Hepatocyte (in vitro differentiated cells): ENCODE results near the gene SLCO1B3. TPM values are rescaled to one million over a fixed set of nuclear protein-coding genes. Genes with fewer than 3 reads are reported as not detected.

ENCODE experiments used
- DNase-seq: peaks from one replicate; pipeline ENCODE4 v3.0.0-alpha.2; 2016; ENCODE audit warnings: low spot score
- H2AFZ ChIP-seq: fragments of 200-600 bp; sonication (generic); 2 replicates; pipeline ENCODE4 v1.6.0; 2016; ENCODE audit warnings: antibody characterized with exemption, mild to moderate bottlenecking
- H3K27ac ChIP-seq: fragments of 200-600 bp; sonication (generic); 2 replicates; pipeline ENCODE4 v1.5.1; 2016; ENCODE audit warnings: mild to moderate bottlenecking
- H3K27me3 ChIP-seq: fragments of 200-600 bp; sonication (generic); 2 replicates; pipeline ENCODE4 v1.6.1; 2016
- H3K36me3 ChIP-seq: fragments of 200-600 bp; sonication (generic); replicated peaks from 2 replicates; pipeline ENCODE4 v1.5.1; 2016; ENCODE audit warnings: low read depth; ENCODE audit not compliant: insufficient read depth
- H3K4me1 ChIP-seq: fragments of 200-600 bp; sonication (generic); 2 replicates; pipeline ENCODE4 v1.5.1; 2016; ENCODE audit warnings: mild to moderate bottlenecking, moderate library complexity; ENCODE audit not compliant: insufficient read depth
- H3K4me2 ChIP-seq: fragments of 200-600 bp; sonication (generic); 2 replicates; pipeline ENCODE4 v1.6.0; 2016
- H3K4me3 ChIP-seq: fragments of 200-600 bp; sonication (generic); 2 replicates; pipeline ENCODE4 v1.5.1; 2016; ENCODE audit warnings: mild to moderate bottlenecking
- H3K79me2 ChIP-seq: fragments of 200-600 bp; sonication (generic); 2 replicates; pipeline ENCODE4 v1.6.0; 2017; ENCODE audit warnings: mild to moderate bottlenecking
- H3K9me2 ChIP-seq: fragments of 200-600 bp; sonication (generic); replicated peaks from 2 replicates; pipeline ENCODE4 v1.6.0; 2017; ENCODE audit warnings: mild to moderate bottlenecking; ENCODE audit not compliant: insufficient read depth
- H3K9me3 ChIP-seq: fragments of 200-600 bp; sonication (generic); 2 replicates; pipeline ENCODE4 v1.5.1; 2016; ENCODE audit warnings: low read depth, mild to moderate bottlenecking
- H4K20me1 ChIP-seq: fragments of 200-600 bp; sonication (generic); 2 replicates; pipeline ENCODE4 v1.6.0; 2016; ENCODE audit warnings: mild to moderate bottlenecking; ENCODE audit not compliant: insufficient read depth, poor library complexity, severe bottlenecking
- CTCF ChIP-seq: fragments of 200-600 bp; sonication (generic); IDR thresholded peaks from 2 replicates; pipeline ENCODE4 v1.5.1; 2016; ENCODE audit warnings: antibody characterized with exemption, mild to moderate bottlenecking; ENCODE audit not compliant: poor library complexity
- EZH2 ChIP-seq: fragments of 200-600 bp; sonication (generic); IDR thresholded peaks from 2 replicates; pipeline ENCODE4 v1.6.1; 2016; ENCODE audit warnings: antibody characterized with exemption, mild to moderate bottlenecking, borderline replicate concordance
- EZH2phosphoT487 ChIP-seq: fragments of 200-600 bp; sonication (generic); IDR thresholded peaks from one replicate; pipeline ENCODE4 v1.6.1; 2018; ENCODE audit warnings: antibody characterized with exemption, mild to moderate bottlenecking, low read depth, moderate library complexity; ENCODE audit not compliant: unreplicated experiment, severe bottlenecking
- WGBS: methylation state at CpG from one replicate; pipeline ENCODE4 v1.1.6; 2016; ENCODE audit warnings: low lambda C conversion rate; ENCODE audit errors: missing lambda C conversion rate; 5-methylcytosine and 5-hydroxymethylcytosine counted together
- polyA plus RNA-seq: library from polyadenylated mRNA; unstranded; fragments of >200 nt; fragmentation: Nextera tagmentation; extraction: Ambion mirVana; gene quantifications from 2 replicates; pipeline ENCODE4 v1.2.1, GENCODE V29; 2016
- total RNA-seq: library from RNA; depleted of rRNA; stranded (reverse); fragments of >200 nt; gene quantifications from 2 replicates; pipeline ENCODE4 v1.2.3, GENCODE V29; 2014

The SLCO1B3 gene
- total and polyA plus RNA-seq, 2 experiments from 2014 or later = 0.17 to 1.9 TPM

- no peak overlapping the region for H3K4me3 ChIP-seq
- H3K79me2 ChIP-seq = no peaks in the 10 kb centered on the region
Observed at GRCh38 chr12:20815574-20815973, 5.1 kb downstream of the SLCO1B3 start.

GRCh38 chr12:20822415-20822814 is 11.9 kb downstream of the SLCO1B3 start:
- no peaks in the 10 kb centered on the region for H3K9me2 ChIP-seq
- H3K4me2 ChIP-seq = no peak overlapping the region
- H3K4me1 ChIP-seq = no peaks in the 10 kb centered on the region
- H3K4me3 ChIP-seq = no peak overlapping the region
- H3K9me3 ChIP-seq = no peaks in the 10 kb centered on the region
- 94% methylated on average over 6 of the region's 6 CpGs for WGBS
- H3K27ac ChIP-seq = no peak overlapping the region
- no peak for DNase-seq
- no peaks in the 10 kb centered on the region for H3K27me3 ChIP-seq
- H4K20me1 ChIP-seq = no peaks in the 10 kb centered on the region
- no peak overlapping the region for H2AFZ ChIP-seq
- no peaks in the 10 kb centered on the region for H3K36me3 ChIP-seq
- no peaks in the 10 kb centered on the region for H3K79me2 ChIP-seq
- no peak for TF ChIP-seq EZH2phosphoT487
- TF ChIP-seq EZH2 = no peak
- no peak for TF ChIP-seq CTCF

More at GRCh38 chr12:20815574-20815973, 5.1 kb downstream of the SLCO1B3 start:
- 92% methylated on average over 2 of the region's 2 CpGs for WGBS
- Histone ChIP-seq H3K27me3 (no peaks in the 10 kb centered on the region), H3K4me1 (no peaks in the 10 kb centered on the region), H3K9me2 (no peaks in the 10 kb centered on the region), H2AFZ (no peak overlapping the region), H3K9me3 (no peaks in the 10 kb centered on the region), H3K4me2 (no peak overlapping the region), H4K20me1 (no peaks in the 10 kb centered on the region), H3K27ac (no peak overlapping the region), H3K36me3 (no peaks in the 10 kb centered on the region)
- TF ChIP-seq CTCF (no peak), EZH2 (no peak), EZH2phosphoT487 (no peak)
- no peak for DNase-seq

GRCh38 chr12:20822925-20823324 is 12.4 kb downstream of the SLCO1B3 start:
- Histone ChIP-seq H3K79me2 (no peaks in the 10 kb centered on the region), H4K20me1 (no peaks in the 10 kb centered on the region), H3K36me3 (no peaks in the 10 kb centered on the region), H3K27me3 (no peaks in the 10 kb centered on the region), H3K9me2 (no peaks in the 10 kb centered on the region), H3K4me1 (no peaks in the 10 kb centered on the region), H3K9me3 (no peaks in the 10 kb centered on the region), H3K4me3 (no peak overlapping the region), H3K27ac (no peak overlapping the region), H3K4me2 (no peak overlapping the region), H2AFZ (no peak overlapping the region)
- WGBS = 64% methylated on average over 4 of the region's 4 CpGs
- TF ChIP-seq CTCF = no peak
- TF ChIP-seq EZH2phosphoT487 = no peak
- no peak for TF ChIP-seq EZH2
- no peak for DNase-seq

GRCh38 chr12:20829919-20830318 is 19.4 kb downstream of the SLCO1B3 start:
- 97% methylated on average over 3 of the region's 3 CpGs for WGBS

More at GRCh38 chr12:20829919-20830318, 19.4 kb downstream of the SLCO1B3 start:
- no peak for TF ChIP-seq EZH2phosphoT487
- no peak for TF ChIP-seq EZH2
- no peak for TF ChIP-seq CTCF
- H3K9me3 ChIP-seq = no peaks in the 10 kb centered on the region
- H3K4me3 ChIP-seq = no peak overlapping the region
- H3K79me2 ChIP-seq = no peaks in the 10 kb centered on the region
- no peaks in the 10 kb centered on the region for H3K4me1 ChIP-seq
- no peak overlapping the region for H3K27ac ChIP-seq
- no peak overlapping the region for H2AFZ ChIP-seq
- H3K9me2 ChIP-seq = no peaks in the 10 kb centered on the region
- H3K4me2 ChIP-seq = no peak overlapping the region
- H4K20me1 ChIP-seq = no peaks in the 10 kb centered on the region
- no peaks in the 10 kb centered on the region for H3K36me3 ChIP-seq
- no peak for DNase-seq
- no peaks in the 10 kb centered on the region for H3K27me3 ChIP-seq
